Measurements from ENCODE around the gene NPSR1.
"Not testable (repeated sequence)": the region's sequence is repeated elsewhere in the genome, so short reads cannot be mapped to it uniquely, and the experiment has no call there.

NPSR1 gene

GRCh38 chr7:34835901-34836600 lies 178.0 kb downstream of the NPSR1 start:
- no peak for DNase-seq (ENCODE audit: low read depth)

DNA sequence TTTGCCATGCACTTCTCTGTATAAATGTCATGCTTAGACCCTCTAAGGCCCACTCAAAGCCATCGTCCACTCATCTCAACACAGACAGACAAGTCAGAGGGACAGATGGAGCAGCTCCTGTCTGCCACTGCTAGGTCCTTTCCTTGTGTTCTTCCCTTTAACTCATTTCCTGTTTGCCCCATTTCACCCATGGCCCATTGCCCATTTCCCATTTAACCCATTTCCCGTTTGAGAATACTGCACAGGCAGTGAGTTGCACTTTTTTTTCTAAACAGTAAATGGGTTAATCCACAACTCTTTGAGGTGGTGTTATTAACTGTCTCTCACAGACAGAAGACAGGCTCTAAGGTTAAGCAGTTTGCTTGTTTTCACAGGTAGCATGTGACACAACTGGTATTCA lies 179.3 kb downstream of the NPSR1 start:
- DNase-seq (ENCODE audit: low read depth) = no peak

GRCh38 chr7:34837801-34838201 lies 179.8 kb downstream of the NPSR1 start:
- no peak for DNase-seq (ENCODE audit: low read depth)

GRCh38 chr7:34838329-34838728 lies 180.3 kb downstream of the NPSR1 start:
- DNase-seq (ENCODE audit: low read depth) = no peak

- DNase-seq (ENCODE audit: low read depth) = no peak
Observed at GRCh38 chr7:34839645-34840044, 181.6 kb downstream of the NPSR1 start.

DNA sequence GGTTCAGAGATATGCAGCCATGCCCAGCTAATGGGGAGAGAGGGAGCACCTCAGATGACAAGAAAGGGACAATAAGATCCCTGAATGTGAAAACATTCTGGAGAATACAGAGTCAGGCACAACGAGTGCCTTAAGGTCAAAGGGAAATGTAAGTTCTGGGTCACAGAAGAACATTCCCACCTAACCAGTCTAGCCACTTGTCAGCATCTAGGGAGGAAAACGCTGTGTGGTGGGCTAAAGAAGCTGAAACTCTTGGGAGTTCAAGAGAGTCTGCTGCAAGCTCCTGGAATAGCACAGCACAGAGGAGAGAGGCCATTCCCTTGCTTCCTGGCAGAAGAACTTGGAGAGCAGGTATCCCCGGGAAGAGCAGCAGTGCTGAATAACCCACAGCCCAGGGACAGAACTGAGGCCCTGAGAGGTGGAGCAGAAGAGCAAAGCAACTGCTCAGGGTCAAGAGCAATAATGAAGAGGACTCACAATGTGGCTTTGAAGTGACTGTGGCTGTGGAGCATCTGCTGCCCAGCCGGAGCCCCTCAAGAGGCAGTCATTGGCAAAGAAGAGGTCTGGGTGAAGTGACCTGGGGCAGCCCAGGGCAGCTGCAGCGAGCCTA lies 182.3 kb downstream of the NPSR1 start:
- DNase-seq (ENCODE audit: low read depth) = no peak

DNA sequence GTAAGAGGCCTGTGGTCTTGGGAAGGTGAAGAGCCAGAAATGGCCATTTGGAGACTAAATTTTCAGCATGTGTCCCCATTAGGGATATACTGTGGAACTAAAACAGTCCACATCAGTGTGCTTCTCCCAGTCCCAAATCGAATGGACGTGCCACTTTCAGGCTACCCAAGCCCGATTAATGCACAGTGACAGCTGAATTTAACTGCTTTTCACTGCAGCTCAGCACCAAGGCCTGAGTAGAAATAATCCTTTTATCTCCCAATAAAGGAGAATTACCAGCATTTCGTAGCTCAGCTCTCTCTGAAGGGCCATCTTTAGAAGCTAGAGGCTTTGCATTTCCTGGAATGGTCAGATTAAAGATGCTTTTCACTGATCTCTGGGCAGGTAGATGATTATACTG lies 183.3 kb downstream of the NPSR1 start:
- no peak for DNase-seq (ENCODE audit: low read depth)

DNA sequence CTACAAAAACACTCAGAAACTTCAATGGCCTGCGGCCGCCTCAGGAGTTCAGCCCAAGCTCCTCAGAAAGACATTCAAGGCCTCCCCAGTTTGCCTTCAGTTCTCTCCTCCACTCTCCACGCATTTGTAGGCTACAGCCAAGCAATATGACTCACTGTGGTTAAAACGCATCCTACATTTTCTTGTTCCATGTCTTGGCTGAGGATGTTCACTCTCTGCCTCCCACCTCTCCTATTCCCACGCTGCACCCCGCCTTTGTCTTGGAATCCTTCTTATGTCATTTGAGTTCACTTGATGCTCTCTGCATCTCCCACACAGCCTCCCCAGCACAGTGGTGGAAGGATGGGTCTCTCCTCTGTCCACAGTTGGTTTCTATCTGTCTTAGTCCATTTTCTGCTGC lies 184.8 kb downstream of the NPSR1 start:
- DNase-seq (ENCODE audit: low read depth) = no peak

- DNase-seq (ENCODE audit: low read depth) = no peak
Observed at GRCh38 chr7:34844406-34844805, 186.4 kb downstream of the NPSR1 start.

DNA sequence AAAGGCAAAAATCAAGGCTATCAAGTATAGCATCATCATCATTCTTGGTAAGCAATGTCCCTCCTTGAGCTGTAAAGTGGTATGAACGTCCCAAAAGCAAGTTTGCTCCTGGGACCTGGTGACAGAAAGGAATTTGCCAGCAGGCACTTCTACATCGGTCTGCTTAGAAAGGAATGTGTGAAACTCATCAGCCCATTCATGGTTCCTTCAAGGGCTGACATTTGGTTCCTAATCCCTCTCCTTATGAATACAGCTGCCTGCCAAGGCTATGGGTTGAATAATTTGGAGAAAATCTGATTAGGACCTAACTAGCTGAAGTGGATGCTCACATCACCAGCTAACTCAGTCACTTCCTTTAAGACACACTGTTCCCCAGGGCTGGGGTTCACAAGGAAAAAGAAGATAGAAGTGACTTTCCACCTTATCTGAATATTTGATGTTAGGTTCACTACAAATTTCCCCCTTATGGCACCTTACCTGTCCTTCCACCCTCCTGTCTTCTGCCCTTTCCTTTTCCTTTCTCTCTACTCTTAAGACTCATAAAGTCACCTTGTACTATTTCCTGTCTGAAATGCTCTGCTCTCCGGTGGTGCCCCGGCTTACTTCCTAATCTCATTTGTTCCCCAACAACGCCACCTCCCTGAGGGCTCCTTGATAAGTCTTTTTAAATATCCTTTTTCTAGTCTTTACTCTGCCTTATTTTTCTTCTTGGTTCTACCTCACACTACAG lies 187.1 kb downstream of the NPSR1 start:
- no peak for DNase-seq (ENCODE audit: low read depth)

- DNase-seq (ENCODE audit: low read depth) = no peak
Observed at GRCh38 chr7:34845666-34846361, 187.8 kb downstream of the NPSR1 start.

- no peak for DNase-seq (ENCODE audit: low read depth)
Observed at GRCh38 chr7:34846976-34847375, 189.0 kb downstream of the NPSR1 start.

GRCh38 chr7:34848670-34849069 lies 190.7 kb downstream of the NPSR1 start:
- DNase-seq (ENCODE audit: low read depth) = no peak

GRCh38 chr7:34849163-34849960 lies 191.3 kb downstream of the NPSR1 start:
- DNase-seq (ENCODE audit: low read depth) = no peak

DNA sequence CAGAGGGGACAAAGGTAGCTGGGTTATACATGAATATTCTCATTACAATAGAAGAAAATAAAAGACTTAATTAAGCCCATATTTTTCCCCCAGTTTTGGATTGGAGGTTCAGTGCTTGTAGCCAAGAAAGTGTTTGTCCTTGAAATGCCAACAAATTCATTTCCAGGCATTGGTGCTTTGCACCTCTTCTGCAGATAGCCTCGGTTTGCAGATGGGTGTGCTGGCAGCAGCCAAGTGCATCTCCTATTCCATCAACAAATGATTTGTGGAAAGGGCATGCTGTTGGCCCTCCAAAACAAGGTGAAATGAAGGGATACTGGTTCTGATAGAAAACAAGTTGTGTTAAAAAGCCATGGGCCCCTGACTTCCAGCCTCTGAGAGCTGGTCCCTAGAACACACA lies 192.0 kb downstream of the NPSR1 start:
- DNase-seq (ENCODE audit: low read depth) = no peak

- DNase-seq (ENCODE audit: low read depth) = no peak
Observed at GRCh38 chr7:34850681-34851080, 192.7 kb downstream of the NPSR1 start.

DNA sequence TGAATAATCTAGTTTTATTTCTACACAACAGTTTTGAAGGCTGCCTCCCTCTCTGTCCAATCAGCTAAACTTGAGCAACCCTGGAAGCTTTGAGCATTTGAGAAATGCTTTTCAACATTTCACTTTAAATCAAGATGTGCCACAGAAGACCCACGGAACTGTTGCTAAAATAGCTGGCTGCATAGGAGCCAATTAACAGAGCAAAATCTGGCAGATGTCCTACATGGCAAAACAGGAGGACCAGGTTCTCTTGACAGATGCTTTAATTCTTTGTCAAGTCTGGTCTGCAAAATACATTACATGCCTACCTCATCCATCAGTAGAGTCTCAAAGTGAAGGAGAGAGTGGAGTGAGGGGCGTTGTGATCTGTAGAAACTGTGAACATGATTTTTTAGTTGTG lies 193.4 kb downstream of the NPSR1 start:
- DNase-seq (ENCODE audit: low read depth) = no peak

DNA sequence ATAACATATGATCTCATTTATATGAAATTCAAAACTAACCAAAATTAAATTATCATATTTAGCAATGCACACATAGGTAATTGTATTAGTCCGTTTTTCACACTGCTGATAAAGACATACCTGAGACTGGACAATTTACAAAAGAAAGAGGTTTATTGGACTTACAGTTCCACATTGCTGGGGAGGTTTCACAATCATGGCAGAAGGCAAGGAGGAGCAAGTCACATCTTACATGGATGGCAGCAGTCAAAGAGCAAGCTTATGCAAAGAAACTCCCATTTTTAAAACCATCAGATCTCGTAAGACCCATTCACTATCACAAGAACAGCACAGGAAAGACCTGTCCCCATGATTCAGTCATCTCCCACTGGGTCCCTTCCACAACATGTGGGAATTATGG lies 200.4 kb downstream of the NPSR1 start:
- DNase-seq (ENCODE audit: low read depth) = not testable (repeated sequence)

DNA sequence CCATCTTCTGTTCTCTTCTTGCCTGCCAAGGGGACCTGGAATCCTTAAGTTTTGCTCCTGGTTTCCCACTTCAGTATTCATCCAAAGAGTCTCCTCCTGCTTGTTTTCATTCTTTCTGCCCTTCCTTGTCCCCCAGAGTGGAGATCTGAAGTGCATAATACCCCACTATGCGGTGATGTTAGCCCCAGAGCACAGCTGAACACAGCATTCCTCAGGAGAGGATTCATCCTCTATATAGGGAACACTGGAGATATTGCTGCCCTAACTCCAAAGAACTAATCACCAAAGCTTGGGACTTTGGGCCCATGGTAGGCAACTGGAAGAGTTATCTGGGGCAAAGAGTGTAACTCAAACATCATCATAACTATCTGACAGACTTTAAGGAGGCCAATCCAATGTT lies 201.3 kb downstream of the NPSR1 start:
- DNase-seq (ENCODE audit: low read depth) = not testable (repeated sequence)

GRCh38 chr7:34866222-34866621 lies 208.2 kb downstream of the NPSR1 start:
- not testable (repeated sequence) for DNase-seq (ENCODE audit: low read depth)

- not testable (repeated sequence) for DNase-seq (ENCODE audit: low read depth)
Observed at GRCh38 chr7:34867341-34867740, 209.3 kb downstream of the NPSR1 start.

DNA sequence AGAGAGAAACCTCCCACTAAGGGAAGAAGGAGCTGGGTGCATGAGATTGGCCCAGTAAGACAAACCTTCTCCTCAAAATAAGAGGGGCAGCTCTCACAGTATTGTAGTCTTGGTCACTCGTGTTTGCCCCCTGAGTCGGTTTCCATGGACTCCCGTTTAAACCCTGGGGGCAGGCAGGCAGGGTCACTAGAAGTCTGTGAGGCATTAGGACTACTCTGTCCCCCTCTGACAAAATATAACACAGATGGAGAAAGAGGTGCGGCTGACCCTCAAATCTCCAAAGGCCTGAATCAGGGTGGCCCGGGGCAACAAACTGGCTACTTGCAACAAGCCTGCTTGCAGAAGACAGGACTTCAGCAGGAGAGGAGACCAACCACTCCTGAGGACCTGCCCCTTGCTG lies 210.6 kb downstream of the NPSR1 start:
- DNase-seq (ENCODE audit: low read depth) = not testable (repeated sequence)

Measured in stimulated activated CD8-positive, alpha-beta memory T cell treated with anti-CD3 and anti-CD28 coated beads, Interleukin-12 subunit alpha, Interleukin-12 subunit beta, amount 100 ng/mL, for 4 hours (primary cell).